ENCODE measurements around the gene OR6S1.

OR6S1 gene

DNA sequence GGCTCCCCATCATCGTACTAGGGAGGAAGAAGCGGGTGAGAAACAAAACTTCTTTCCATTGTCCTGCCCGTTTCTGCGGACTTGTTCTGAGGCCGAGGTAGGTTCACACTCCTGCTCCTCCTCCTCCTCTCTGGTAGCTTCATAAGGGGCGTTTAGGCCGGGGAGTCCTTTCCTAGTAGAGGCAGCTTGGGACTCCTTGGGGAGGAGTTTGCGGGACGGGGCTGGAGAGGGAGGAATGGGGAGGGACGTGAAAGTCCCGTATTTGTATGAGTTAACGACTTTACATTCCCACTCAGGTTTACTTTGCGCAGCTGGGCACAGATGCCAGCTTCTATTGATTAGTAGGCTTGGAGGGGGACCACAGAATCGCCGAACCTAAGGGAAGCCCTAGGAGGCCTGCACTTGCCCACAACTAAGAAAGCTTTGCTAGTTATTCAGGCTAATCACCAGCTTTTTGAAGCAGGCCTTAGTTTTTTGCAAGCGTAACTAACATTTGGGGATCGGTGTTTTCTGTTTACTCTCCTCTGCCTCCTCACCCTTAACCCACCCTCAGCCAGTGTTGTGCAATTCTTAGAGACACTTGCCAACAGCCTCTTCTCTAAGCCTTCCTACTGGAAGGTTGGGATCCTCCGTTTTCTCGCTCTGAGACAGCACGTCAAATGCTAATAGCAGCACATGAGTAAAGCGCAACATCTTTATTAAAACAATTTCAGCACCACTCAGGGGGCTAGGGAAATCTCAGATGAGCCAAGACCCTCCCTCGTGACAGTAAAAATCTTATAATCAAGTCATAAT, 43.4 kb upstream of the OR6S1 start:
- no peaks in the 10 kb centered on the region for H3K27me3 ChIP-seq (replicated peaks; ENCODE audit: control insufficient read depth, insufficient read depth, low read length)
- H3K36me3 ChIP-seq (ENCODE audit: control insufficient read depth, insufficient read depth, low read length): no peaks in the 10 kb centered on the region
- H3K4me3 ChIP-seq (replicated peaks; ENCODE audit: low read depth, low read length): peak overlapping the region; percentile 77
- DNase-seq (ENCODE audit: extremely low read depth, insufficient read length): no peak
- TF ChIP-seq, protein P1, sequence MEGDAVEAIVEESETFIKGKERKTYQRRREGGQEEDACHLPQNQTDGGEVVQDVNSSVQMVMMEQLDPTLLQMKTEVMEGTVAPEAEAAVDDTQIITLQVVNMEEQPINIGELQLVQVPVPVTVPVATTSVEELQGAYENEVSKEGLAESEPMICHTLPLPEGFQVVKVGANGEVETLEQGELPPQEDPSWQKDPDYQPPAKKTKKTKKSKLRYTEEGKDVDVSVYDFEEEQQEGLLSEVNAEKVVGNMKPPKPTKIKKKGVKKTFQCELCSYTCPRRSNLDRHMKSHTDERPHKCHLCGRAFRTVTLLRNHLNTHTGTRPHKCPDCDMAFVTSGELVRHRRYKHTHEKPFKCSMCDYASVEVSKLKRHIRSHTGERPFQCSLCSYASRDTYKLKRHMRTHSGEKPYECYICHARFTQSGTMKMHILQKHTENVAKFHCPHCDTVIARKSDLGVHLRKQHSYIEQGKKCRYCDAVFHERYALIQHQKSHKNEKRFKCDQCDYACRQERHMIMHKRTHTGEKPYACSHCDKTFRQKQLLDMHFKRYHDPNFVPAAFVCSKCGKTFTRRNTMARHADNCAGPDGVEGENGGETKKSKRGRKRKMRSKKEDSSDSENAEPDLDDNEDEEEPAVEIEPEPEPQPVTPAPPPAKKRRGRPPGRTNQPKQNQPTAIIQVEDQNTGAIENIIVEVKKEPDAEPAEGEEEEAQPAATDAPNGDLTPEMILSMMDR (IDR thresholded peaks at IDR 0.05; ENCODE audit: insufficient read depth, low read length, poor library complexity, severe bottlenecking): no peak

DNA sequence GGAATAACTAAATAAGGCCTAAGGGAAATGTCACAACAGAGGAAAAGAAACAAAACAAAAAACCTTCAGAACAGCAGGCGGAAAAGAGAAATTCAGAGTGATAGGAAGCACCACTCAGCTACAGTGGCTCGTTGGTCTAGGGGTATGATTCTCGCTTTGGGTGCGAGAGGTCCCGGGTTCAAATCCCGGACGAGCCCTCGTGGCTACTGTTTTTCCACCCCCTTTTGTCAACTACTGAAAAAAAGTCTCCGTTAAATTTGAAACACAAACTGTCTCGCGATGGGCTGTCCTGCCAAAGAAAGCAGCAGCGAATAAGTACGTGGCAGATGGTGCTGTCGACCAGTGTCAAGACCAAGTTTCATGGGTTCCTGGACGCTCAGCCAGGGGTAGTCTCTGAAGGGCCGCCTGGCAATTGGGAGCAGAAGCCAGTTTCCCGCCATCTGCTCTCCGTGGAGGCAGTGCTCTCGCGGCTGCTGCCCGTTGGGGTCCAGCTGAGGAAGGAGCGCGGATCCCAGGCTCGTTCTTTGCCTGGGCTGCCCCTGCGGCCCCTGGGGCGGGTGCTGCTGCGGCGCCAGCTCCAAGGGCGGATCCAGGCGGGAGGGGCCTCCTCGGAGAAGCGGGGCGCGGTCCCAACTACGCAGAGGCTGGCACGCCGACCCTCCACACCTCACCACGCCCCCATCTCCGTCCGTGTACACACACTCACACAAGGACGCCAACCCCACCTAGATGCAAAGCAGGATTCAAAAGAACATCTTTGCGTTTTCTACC, 42.6 kb upstream of the OR6S1 start, which contains the start of gene RNASE4:
RNASE4 (plus strand) TSS at position 670 of the 771 bp plus-strand sequence. CDS start 14,812 bp downstream, outside the sequence.
- Histone ChIP-seq H3K36me3 (ENCODE audit: control insufficient read depth, insufficient read depth, low read length) (no peaks in the 10 kb centered on the region), H3K4me3 (replicated peaks; ENCODE audit: low read depth, low read length) (peak within 1 kb of the TSS; percentile 77), H3K27me3 (replicated peaks; ENCODE audit: control insufficient read depth, insufficient read depth, low read length) (no peaks in the 10 kb centered on the region)
- TF ChIP-seq, protein P1 (IDR thresholded peaks at IDR 0.05; ENCODE audit: insufficient read depth, low read length, poor library complexity, severe bottlenecking): no peak
- peak; percentile 84 for DNase-seq (ENCODE audit: extremely low read depth, insufficient read length)

DNA sequence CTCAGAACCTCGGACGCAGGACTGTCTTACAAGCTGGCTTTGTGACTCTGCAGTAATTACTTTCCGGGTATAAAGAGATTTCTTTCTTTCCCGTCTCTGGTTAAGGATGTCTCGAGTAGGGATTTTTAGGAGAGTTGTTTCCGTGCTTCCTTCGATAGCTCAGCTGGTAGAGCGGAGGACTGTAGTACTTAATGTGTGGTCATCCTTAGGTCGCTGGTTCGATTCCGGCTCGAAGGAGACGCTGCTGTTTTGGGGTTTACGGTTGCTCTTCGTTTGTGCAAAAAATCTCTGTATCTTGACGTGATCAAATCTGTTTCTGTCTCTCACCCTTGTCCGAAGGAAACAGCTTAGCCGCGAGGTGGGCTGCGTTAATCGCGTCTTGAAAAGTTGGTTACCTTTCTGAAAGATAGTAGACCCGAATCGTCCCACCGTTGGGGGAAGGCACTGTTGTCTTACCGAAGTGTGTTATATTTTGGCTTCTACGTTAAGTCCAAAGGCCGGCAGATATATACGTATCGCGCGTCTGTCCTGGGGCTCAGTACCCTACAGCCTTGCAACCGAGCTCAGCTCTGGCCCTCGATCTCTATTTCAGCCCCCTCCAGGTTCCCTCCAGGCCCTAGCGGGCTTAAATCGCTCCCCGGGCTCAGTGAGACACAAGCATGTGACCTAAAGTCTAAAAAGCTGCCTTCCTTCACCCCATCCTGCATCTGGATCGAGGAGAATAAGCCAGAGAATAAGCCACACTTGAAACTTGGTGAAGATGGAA, 41.8 kb upstream of the OR6S1 start:
- peak; percentile 77 for DNase-seq (ENCODE audit: extremely low read depth, insufficient read length)

DNA sequence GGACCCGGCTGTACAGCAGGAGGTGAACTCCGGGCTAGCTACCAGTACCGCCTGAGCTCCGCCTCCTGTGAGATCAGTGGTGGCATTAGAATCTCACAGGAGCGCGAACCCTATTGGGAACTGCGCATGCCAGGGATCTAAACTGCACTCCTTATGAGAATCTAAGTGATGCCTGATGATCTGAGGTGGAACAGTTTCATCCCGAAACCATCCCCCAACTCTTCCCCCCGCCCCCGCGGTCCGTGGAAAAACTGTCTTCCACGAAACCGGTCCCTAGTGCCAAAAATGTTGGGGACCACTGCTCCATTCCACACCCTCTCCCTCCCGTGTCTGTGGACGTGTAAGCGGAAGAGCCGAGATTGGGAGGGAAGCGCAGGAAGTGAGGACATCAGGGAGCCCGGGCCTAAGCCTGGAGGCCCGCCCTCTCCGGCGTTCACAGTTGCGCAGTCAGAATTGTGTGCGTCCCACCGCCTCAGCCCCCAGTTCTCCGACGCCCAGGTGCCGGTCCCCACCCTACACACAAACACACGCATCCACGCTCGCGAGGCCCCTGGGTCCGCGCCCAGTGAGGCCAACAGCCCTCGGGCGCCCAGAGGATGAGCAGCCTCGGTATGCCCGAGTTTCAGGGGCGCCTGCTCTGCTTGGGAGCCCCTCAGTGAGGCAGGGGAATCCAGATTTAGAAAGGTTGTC, 41.1 kb upstream of the OR6S1 start:
- peak; percentile 88 for DNase-seq (ENCODE audit: extremely low read depth, insufficient read length)
- H3K27me3 ChIP-seq (replicated peaks; ENCODE audit: control insufficient read depth, insufficient read depth, low read length): no peaks in the 10 kb centered on the region
- H3K36me3 ChIP-seq (ENCODE audit: control insufficient read depth, insufficient read depth, low read length): no peaks in the 10 kb centered on the region
- peak overlapping the region; percentile 77 for H3K4me3 ChIP-seq (replicated peaks; ENCODE audit: low read depth, low read length)
- TF ChIP-seq, protein P1 (IDR thresholded peaks at IDR 0.05; ENCODE audit: insufficient read depth, low read length, poor library complexity, severe bottlenecking): no peak

More for the DNA sequence above, 41.8 kb upstream of the OR6S1 start:
- peak overlapping the region; percentile 77 for H3K4me3 ChIP-seq (replicated peaks; ENCODE audit: low read depth, low read length)
- H3K27me3 ChIP-seq (replicated peaks; ENCODE audit: control insufficient read depth, insufficient read depth, low read length): no peaks in the 10 kb centered on the region
- H3K36me3 ChIP-seq (ENCODE audit: control insufficient read depth, insufficient read depth, low read length): no peaks in the 10 kb centered on the region
- TF ChIP-seq, protein P1 (IDR thresholded peaks at IDR 0.05; ENCODE audit: insufficient read depth, low read length, poor library complexity, severe bottlenecking): no peak

DNA sequence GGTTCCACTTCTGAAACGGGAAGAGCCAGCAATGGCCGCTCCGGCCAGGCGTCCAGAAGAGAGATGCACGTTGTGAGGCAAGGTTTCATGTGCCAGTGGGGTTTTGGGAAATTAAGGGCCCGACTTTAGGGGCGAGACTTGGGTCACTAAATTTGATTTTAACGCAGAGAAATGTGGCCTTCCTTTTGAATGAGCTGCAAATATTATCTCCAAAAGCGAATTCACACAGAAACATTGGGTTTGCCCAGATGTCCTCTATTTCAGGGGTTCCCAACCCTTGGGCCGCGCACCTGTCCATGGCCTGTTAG, 40.6 kb upstream of the OR6S1 start:
- Histone ChIP-seq H3K36me3 (ENCODE audit: control insufficient read depth, insufficient read depth, low read length) (no peaks in the 10 kb centered on the region), H3K27me3 (replicated peaks; ENCODE audit: control insufficient read depth, insufficient read depth, low read length) (no peaks in the 10 kb centered on the region), H3K4me3 (replicated peaks; ENCODE audit: low read depth, low read length) (peak overlapping the region; percentile 77)
- no peak for DNase-seq (ENCODE audit: extremely low read depth, insufficient read length)
- TF ChIP-seq, protein P1 (IDR thresholded peaks at IDR 0.05; ENCODE audit: insufficient read depth, low read length, poor library complexity, severe bottlenecking): no peak
